ENCODE results near the gene KDF1. TPM values are rescaled to one million over a fixed set of nuclear protein-coding genes. Genes with fewer than 3 reads are reported as not detected.

The KDF1 gene
- not detected for total RNA-seq

GRCh38 chr1:26959722-26960624, at the start of gene KDF1:
Gene KDF1, minus strand, starts transcription at chr1:26960468. Its CDS starts 8,088 bp downstream, at chr1:26952380.
- no peaks in the 10 kb centered on the region for H3K36me3 ChIP-seq
- TF ChIP-seq CTCF (IDR thresholded peaks at IDR 0.05), result no peak
- H3K27ac ChIP-seq, result no peak within 1 kb of the TSS
- H3K9me3 ChIP-seq, result peaks cover 4% of the 10 kb centered on the region
- ATAC-seq (ENCODE audit: insufficient number of reproducible peaks, low FRiP score, low read depth), result no peak
- peaks cover 7 to 9% of the 10 kb centered on the region in 2 donors for H3K4me1 ChIP-seq (ENCODE audit: control insufficient read depth in 1 of 2, low read depth in 2 of 2)
- peaks cover 25% of the 10 kb centered on the region for H3K27me3 ChIP-seq (replicated peaks; ENCODE audit: insufficient read depth)
- no peak for DNase-seq (ENCODE audit: low spot score)
- H3K4me3 ChIP-seq, result peak within 1 kb of the TSS; percentile 62

- Histone ChIP-seq H3K4me1 (ENCODE audit: control insufficient read depth in 1 of 2, low read depth in 2 of 2) (peaks cover 16 to 66% of the 10 kb centered on the region in 2 donors), H3K4me3 (peak overlapping the region; percentile 87), H3K27me3 (replicated peaks; ENCODE audit: insufficient read depth) (no peaks in the 10 kb centered on the region), H3K36me3 (peaks cover 17% of the 10 kb centered on the region), H3K27ac (peak overlapping the region; percentile 84 to 91), H3K9me3 (no peaks in the 10 kb centered on the region)
- TF ChIP-seq CTCF (IDR thresholded peaks at IDR 0.05), result no peak
- ATAC-seq (ENCODE audit: insufficient number of reproducible peaks, low FRiP score, low read depth) (no peak), DNase-seq (ENCODE audit: low spot score) (no peak)
Observed at GRCh38 chr1:27009601-27010197, 49.4 kb upstream of the KDF1 start.

GRCh38 chr1:27007909-27008582, 47.8 kb upstream of the KDF1 start:
- H3K4me1 ChIP-seq (ENCODE audit: control insufficient read depth in 1 of 2, low read depth in 2 of 2), result peaks cover 17 to 75% of the 10 kb centered on the region in 2 donors
- H3K27me3 ChIP-seq (replicated peaks; ENCODE audit: insufficient read depth), result no peaks in the 10 kb centered on the region
- DNase-seq (ENCODE audit: low spot score) (no peak), ATAC-seq (ENCODE audit: insufficient number of reproducible peaks, low FRiP score, low read depth) (no peak)
- no peak for TF ChIP-seq CTCF (IDR thresholded peaks at IDR 0.05)
- no peaks in the 10 kb centered on the region for H3K9me3 ChIP-seq
- H3K4me3 ChIP-seq, result peak overlapping the region; percentile 33
- peaks cover 17% of the 10 kb centered on the region for H3K36me3 ChIP-seq
- peak overlapping the region; percentile 84 to 91 for H3K27ac ChIP-seq

DNA sequence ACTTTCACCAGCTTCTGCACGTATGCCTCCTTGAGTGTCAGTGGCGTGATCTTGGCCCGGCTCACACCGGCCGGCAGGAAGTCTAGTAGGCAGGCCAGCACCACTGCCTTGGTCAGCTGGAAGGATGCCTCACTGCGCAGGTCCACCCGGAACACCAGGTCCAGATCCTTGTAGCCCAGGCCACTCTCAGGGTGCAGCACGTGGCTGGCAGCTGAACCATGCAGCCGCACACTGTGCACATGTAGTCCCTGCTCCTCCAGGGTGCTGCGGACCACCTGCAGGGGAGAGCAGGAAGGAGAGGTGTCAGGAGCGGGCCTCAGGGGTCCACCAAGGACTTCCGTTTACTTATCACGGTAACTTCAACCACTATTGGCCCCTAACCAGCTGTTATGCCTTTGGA, 46.4 kb upstream of the KDF1 start:
- H3K9me3 ChIP-seq, result no peaks in the 10 kb centered on the region
- ATAC-seq (ENCODE audit: insufficient number of reproducible peaks, low FRiP score, low read depth), result no peak
- no peak for TF ChIP-seq CTCF (IDR thresholded peaks at IDR 0.05)
- H3K36me3 ChIP-seq, result peaks cover 17% of the 10 kb centered on the region
- no peaks in the 10 kb centered on the region for H3K27me3 ChIP-seq (replicated peaks; ENCODE audit: insufficient read depth)
- no peak overlapping the region for H3K27ac ChIP-seq
- peaks cover 17 to 81% of the 10 kb centered on the region in 2 donors for H3K4me1 ChIP-seq (ENCODE audit: control insufficient read depth in 1 of 2, low read depth in 2 of 2)
- no peak overlapping the region for H3K4me3 ChIP-seq
- no peak for DNase-seq (ENCODE audit: low spot score)
